ENCODE data around the gene ZNF692.

GRCh38 chr1:248847956-248848561 is 10.8 kb downstream of the ZNF692 start:
- TF ChIP-seq POLR2A (IDR thresholded peaks at IDR 0.05) (no peak), CTCF (IDR thresholded peaks at IDR 0.05) (no peak)
